DOHH2 (cell line): Measurements from ENCODE around the gene CLEC2A.

ENCODE experiments used
- H3F3A ChIP-seq: fragments of 200-600 bp; sonication (generic), shearing (Covaris generic); 2 replicates; pipeline ENCODE4 v1.6.0; 2016; ENCODE audit warnings: antibody characterized with exemption, mild to moderate bottlenecking; ENCODE audit not compliant: control insufficient read depth, insufficient read depth
- H3K27ac ChIP-seq: fragments of 200-600 bp; sonication (generic); 2 replicates; pipeline ENCODE4 v1.5.1; 2014; ENCODE audit warnings: low read depth, mild to moderate bottlenecking, low read length, moderate library complexity
- H3K27me3 ChIP-seq: fragments of 200-600 bp; sonication (generic); 2 replicates; pipeline ENCODE4 v1.6.1; 2014; ENCODE audit warnings: mild to moderate bottlenecking, low read length, mixed read lengths; ENCODE audit not compliant: control insufficient read depth
- H3K36me3 ChIP-seq: fragments of 200-600 bp; sonication (generic); 2 replicates; pipeline ENCODE4 v1.6.1; 2014; ENCODE audit warnings: mild to moderate bottlenecking, low read length, moderate library complexity, mixed read lengths; ENCODE audit not compliant: control insufficient read depth
- H3K4me1 ChIP-seq: fragments of 200-600 bp; sonication (generic); 2 replicates; pipeline ENCODE4 v1.6.1; 2014; ENCODE audit warnings: mild to moderate bottlenecking, low read length, mixed read lengths; ENCODE audit not compliant: control insufficient read depth
- H3K4me2 ChIP-seq: fragments of 200-600 bp; sonication (generic); 2 replicates; pipeline ENCODE4 v1.6.0; 2014; ENCODE audit warnings: mild to moderate bottlenecking, low read length, moderate library complexity
- H3K4me3 ChIP-seq: fragments of 200-600 bp; sonication (generic); 2 replicates; pipeline ENCODE4 v1.5.1; 2014; ENCODE audit warnings: mild to moderate bottlenecking, low read length, mixed read lengths
- H3K79me2 ChIP-seq: fragments of 200-600 bp; sonication (generic); 2 replicates; pipeline ENCODE4 v1.6.1; 2014; ENCODE audit warnings: mild to moderate bottlenecking, low read length, mixed read lengths; ENCODE audit not compliant: control insufficient read depth
- H3K9me2 ChIP-seq: fragments of 200-600 bp; sonication (generic); replicated peaks from 2 replicates; pipeline ENCODE4 v1.6.1; 2014; ENCODE audit warnings: mild to moderate bottlenecking, low read length, mixed read lengths; ENCODE audit not compliant: control insufficient read depth
- H3K9me3 ChIP-seq: fragments of 200-600 bp; sonication (generic); 2 replicates; pipeline ENCODE4 v1.6.1; 2014; ENCODE audit warnings: antibody characterized with exemption, low read length, mixed read lengths; ENCODE audit not compliant: control insufficient read depth, insufficient read depth
- H4K20me1 ChIP-seq: fragments of 200-600 bp; sonication (generic); 2 replicates; pipeline ENCODE4 v1.6.0; 2014; ENCODE audit warnings: low read depth, mild to moderate bottlenecking, antibody characterized with exemption, low read length, moderate library complexity; ENCODE audit not compliant: control insufficient read depth, insufficient read depth
- EZH2phosphoT487 ChIP-seq: fragments of 200-600 bp; sonication (generic); IDR thresholded peaks from 2 replicates; pipeline ENCODE4 v1.6.1; 2017; ENCODE audit warnings: borderline replicate concordance, mild to moderate bottlenecking, antibody characterized with exemption, low read length, moderate library complexity, mixed read lengths
- TF ChIP-seq, protein P1 (sequence below): fragments of 200-600 bp; sonication (generic); IDR thresholded peaks from one replicate; pipeline ENCODE4 v1.5.1; 2014; ENCODE audit warnings: antibody characterized with exemption, mild to moderate bottlenecking, low read depth, low read length; ENCODE audit not compliant: poor library complexity, severe bottlenecking

Gene CLEC2A

DNA sequence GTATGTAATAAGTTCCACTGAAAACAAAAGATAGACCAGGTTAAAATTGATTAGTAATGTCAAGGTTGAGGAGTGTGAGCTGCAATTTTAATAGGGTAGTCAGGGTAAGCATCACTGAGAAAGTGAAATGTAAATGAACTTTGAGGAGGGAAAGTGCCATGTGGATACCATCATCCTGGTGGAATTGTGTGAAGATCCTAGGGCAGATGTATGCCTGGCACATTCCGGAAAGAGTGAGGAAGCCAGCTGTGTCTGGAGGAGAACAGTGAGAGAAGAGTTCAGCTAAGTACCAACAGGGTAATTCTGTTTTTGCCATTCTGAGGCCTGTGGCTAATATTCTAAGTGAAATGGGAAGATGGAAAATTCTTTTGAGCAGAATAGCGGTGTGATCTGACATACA is 2.9 kb upstream of the CLEC2A start:
- no peak overlapping the region for H3K27ac ChIP-seq
- peaks cover 7% of the 10 kb centered on the region; the same call in 1 of the 2 replicates for H3K27me3 ChIP-seq
- H3K4me1 ChIP-seq: no peaks in the 10 kb centered on the region
- H3K9me2 ChIP-seq: no peaks in the 10 kb centered on the region
- no peak for TF ChIP-seq EZH2phosphoT487
- TF ChIP-seq, protein P1, sequence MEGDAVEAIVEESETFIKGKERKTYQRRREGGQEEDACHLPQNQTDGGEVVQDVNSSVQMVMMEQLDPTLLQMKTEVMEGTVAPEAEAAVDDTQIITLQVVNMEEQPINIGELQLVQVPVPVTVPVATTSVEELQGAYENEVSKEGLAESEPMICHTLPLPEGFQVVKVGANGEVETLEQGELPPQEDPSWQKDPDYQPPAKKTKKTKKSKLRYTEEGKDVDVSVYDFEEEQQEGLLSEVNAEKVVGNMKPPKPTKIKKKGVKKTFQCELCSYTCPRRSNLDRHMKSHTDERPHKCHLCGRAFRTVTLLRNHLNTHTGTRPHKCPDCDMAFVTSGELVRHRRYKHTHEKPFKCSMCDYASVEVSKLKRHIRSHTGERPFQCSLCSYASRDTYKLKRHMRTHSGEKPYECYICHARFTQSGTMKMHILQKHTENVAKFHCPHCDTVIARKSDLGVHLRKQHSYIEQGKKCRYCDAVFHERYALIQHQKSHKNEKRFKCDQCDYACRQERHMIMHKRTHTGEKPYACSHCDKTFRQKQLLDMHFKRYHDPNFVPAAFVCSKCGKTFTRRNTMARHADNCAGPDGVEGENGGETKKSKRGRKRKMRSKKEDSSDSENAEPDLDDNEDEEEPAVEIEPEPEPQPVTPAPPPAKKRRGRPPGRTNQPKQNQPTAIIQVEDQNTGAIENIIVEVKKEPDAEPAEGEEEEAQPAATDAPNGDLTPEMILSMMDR: no peak
- no peaks in the 10 kb centered on the region for H4K20me1 ChIP-seq
- no peaks in the 10 kb centered on the region for H3K79me2 ChIP-seq
- H3F3A ChIP-seq: no peaks in the 10 kb centered on the region
- H3K36me3 ChIP-seq: no peaks in the 10 kb centered on the region
- H3K9me3 ChIP-seq: no peaks in the 10 kb centered on the region
- H3K4me2 ChIP-seq: no peak overlapping the region
- no peak overlapping the region for H3K4me3 ChIP-seq

DNA sequence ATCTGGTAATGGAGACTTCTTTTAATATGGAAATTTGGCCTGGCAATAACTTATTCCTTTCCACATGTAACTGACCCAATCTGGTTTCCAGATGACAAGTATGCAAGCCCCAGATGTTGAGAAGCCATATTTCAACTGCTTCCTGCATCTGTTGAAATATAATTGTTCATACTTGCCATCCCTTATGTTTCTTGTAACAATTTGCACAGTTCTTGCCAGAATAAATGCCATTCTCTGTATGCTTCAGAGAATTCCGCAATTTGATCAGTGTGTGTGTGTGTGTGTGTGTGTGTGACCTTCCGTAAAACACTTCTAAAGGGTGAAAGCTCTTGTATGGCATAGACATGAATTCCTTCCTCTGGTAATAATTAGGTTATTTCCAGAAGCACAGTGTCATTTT is 1.8 kb upstream of the CLEC2A start:
- TF ChIP-seq, protein P1: no peak
- TF ChIP-seq EZH2phosphoT487: no peak
- Histone ChIP-seq H4K20me1 (no peaks in the 10 kb centered on the region), H3K9me3 (no peaks in the 10 kb centered on the region), H3K79me2 (no peaks in the 10 kb centered on the region), H3K4me3 (no peak overlapping the region), H3F3A (no peaks in the 10 kb centered on the region), H3K27ac (no peak overlapping the region), H3K27me3 (peaks cover 4% of the 10 kb centered on the region; the same call in 1 of the 2 replicates), H3K36me3 (no peaks in the 10 kb centered on the region), H3K4me2 (no peak overlapping the region), H3K9me2 (no peaks in the 10 kb centered on the region), H3K4me1 (no peaks in the 10 kb centered on the region)

DNA sequence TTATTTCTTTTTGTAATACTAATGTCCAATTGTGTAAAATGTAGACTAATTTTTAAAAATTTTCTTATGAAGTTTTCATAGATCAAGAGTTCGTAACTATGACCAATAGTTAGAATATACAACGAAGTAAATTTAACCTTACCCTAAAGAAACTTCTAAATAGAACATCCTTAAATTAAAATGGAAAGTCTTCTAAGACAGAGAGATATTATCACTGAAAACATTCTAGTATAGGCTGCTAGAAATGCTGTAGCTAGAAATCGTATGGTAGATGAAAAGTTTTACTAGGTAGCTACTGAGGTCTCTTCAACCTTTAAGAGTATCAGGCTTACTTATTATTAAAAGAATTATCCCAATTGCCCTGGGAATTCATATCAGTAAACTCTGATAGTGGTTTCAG is 925 bp downstream of the CLEC2A start:
- Histone ChIP-seq H3K4me2 (no peak overlapping the region), H3K27me3 (peaks cover 19% of the 10 kb centered on the region), H3K27ac (no peak overlapping the region), H4K20me1 (no peaks in the 10 kb centered on the region), H3K36me3 (no peaks in the 10 kb centered on the region), H3K4me3 (no peak overlapping the region), H3K4me1 (no peaks in the 10 kb centered on the region), H3F3A (no peaks in the 10 kb centered on the region), H3K9me3 (no peaks in the 10 kb centered on the region), H3K9me2 (no peaks in the 10 kb centered on the region), H3K79me2 (no peaks in the 10 kb centered on the region)
- no peak for TF ChIP-seq EZH2phosphoT487
- TF ChIP-seq, protein P1: no peak

DNA sequence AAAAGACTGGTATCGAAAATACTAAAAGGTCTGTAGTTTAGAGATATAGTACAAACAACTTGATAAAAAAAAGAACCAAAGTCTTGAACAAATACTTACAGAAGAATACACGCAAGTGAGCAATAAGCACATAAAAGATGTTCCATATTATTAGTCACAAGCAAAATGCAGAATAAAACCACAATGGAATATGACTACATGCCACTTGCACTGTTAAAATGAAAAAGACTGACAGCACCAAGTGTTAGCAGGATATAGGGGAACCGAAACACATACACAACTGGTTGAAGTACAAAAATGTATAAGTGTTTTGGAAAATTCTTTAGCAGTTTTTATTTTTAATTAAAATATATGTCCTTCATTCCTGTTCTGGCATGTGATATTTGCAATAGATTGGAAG is 3.6 kb downstream of the CLEC2A start:
- Histone ChIP-seq H3K9me2 (no peaks in the 10 kb centered on the region), H3K36me3 (no peaks in the 10 kb centered on the region), H3K27me3 (peaks cover 23% of the 10 kb centered on the region), H3K79me2 (no peaks in the 10 kb centered on the region), H3K4me1 (no peaks in the 10 kb centered on the region), H3K4me2 (no peak overlapping the region), H3K27ac (no peak overlapping the region), H3K9me3 (no peaks in the 10 kb centered on the region), H3K4me3 (no peak overlapping the region), H4K20me1 (no peaks in the 10 kb centered on the region), H3F3A (no peaks in the 10 kb centered on the region)
- TF ChIP-seq EZH2phosphoT487: no peak
- TF ChIP-seq, protein P1: no peak
